ENCODE data around the gene DOK3.

- TF ChIP-seq POLR2AphosphoS5 (IDR thresholded peaks at IDR 0.05) (no peak), EP300 (conservative IDR thresholded peaks at IDR 0.05; ENCODE audit: poor library complexity, severe bottlenecking) (no peak), CTCF (IDR thresholded peaks at IDR 0.05; ENCODE audit: poor library complexity, severe bottlenecking) (no peak), TAF1 (IDR thresholded peaks at IDR 0.05; ENCODE audit: low read depth) (no peak), EZH2 (IDR thresholded peaks at IDR 0.05; ENCODE audit: borderline replicate concordance, insufficient read depth, low read length, poor library complexity, severe bottlenecking) (no peak)
Measured at GRCh38 chr5:177536386-177536785, 26.8 kb upstream of the DOK3 start.

Measured in neural cell (in vitro differentiated cells).